Nephron progenitor cell (in vitro differentiated cells): ENCODE data around the gene KRTAP10-2.

Experiments used
- DNase-seq: peaks from one replicate; pipeline ENCODE4 v3.0.0; 2021
- H3K27ac Mint-ChIP-seq: 2 replicates; pipeline ENCODE4 v1.8.0; 2021; ENCODE audit warnings: mild to moderate bottlenecking, moderate library complexity, mixed read lengths
- H3K27me3 Mint-ChIP-seq: 2 replicates; pipeline ENCODE4 v1.8.0; 2021; ENCODE audit warnings: mild to moderate bottlenecking, low read depth, mixed read lengths; ENCODE audit not compliant: poor library complexity
- H3K36me3 Mint-ChIP-seq: 2 replicates; pipeline ENCODE4 v1.8.0; 2021; ENCODE audit warnings: low read depth, mixed read lengths
- H3K4me1 Mint-ChIP-seq: 2 replicates; pipeline ENCODE4 v1.8.0; 2021; ENCODE audit warnings: mixed read lengths
- H3K4me3 Mint-ChIP-seq: 2 replicates; pipeline ENCODE4 v1.8.0; 2021; ENCODE audit warnings: mild to moderate bottlenecking, moderate library complexity, mixed read lengths
- H3K9me3 Mint-ChIP-seq: 2 replicates; pipeline ENCODE4 v1.8.0; 2021; ENCODE audit warnings: mild to moderate bottlenecking, moderate library complexity, mixed read lengths
- CTCF ChIP-seq: fragments of 200-600 bp; sonication (generic); IDR thresholded peaks from 2 replicates; pipeline ENCODE4 v1.5.0; 2021; ENCODE audit warnings: antibody characterized with exemption

The KRTAP10-2 gene

GRCh38 chr21:44529011-44529421 lies 22.3 kb downstream of the KRTAP10-2 start:
- peaks cover 11% of the 10 kb centered on the region for H3K27me3 Mint-ChIP-seq
- no peaks in the 10 kb centered on the region for H3K4me1 Mint-ChIP-seq
- no peaks in the 10 kb centered on the region for H3K36me3 Mint-ChIP-seq
- no peak for DNase-seq
- peak overlapping the region; percentile 31 for H3K27ac Mint-ChIP-seq
- no peak overlapping the region for H3K4me3 Mint-ChIP-seq
- TF ChIP-seq CTCF, result no peak
- no peaks in the 10 kb centered on the region for H3K9me3 Mint-ChIP-seq

GRCh38 chr21:44528634-44528995 lies 22.7 kb downstream of the KRTAP10-2 start:
- Mint-ChIP-seq H3K36me3 (no peaks in the 10 kb centered on the region), H3K9me3 (no peaks in the 10 kb centered on the region), H3K4me3 (no peak overlapping the region), H3K27me3 (peaks cover 11% of the 10 kb centered on the region), H3K27ac (no peak overlapping the region), H3K4me1 (no peaks in the 10 kb centered on the region)
- no peak for DNase-seq
- TF ChIP-seq CTCF, result no peak

- Mint-ChIP-seq H3K36me3 (no peaks in the 10 kb centered on the region), H3K4me1 (no peaks in the 10 kb centered on the region), H3K4me3 (no peak overlapping the region), H3K27me3 (peaks cover 11% of the 10 kb centered on the region), H3K27ac (no peak overlapping the region), H3K9me3 (no peaks in the 10 kb centered on the region)
- DNase-seq, result no peak
- no peak for TF ChIP-seq CTCF
Observed at GRCh38 chr21:44527983-44528633, 23.2 kb downstream of the KRTAP10-2 start.

GRCh38 chr21:44527156-44527982 lies 23.9 kb downstream of the KRTAP10-2 start:
- no peaks in the 10 kb centered on the region for H3K9me3 Mint-ChIP-seq
- H3K4me3 Mint-ChIP-seq, result no peak overlapping the region
- H3K27me3 Mint-ChIP-seq, result peaks cover 11% of the 10 kb centered on the region
- no peak for TF ChIP-seq CTCF
- no peaks in the 10 kb centered on the region for H3K36me3 Mint-ChIP-seq
- H3K27ac Mint-ChIP-seq, result no peak overlapping the region
- DNase-seq, result no peak
- H3K4me1 Mint-ChIP-seq, result no peaks in the 10 kb centered on the region

GRCh38 chr21:44526096-44526997 lies 25.0 kb downstream of the KRTAP10-2 start:
- peaks cover 6% of the 10 kb centered on the region for H3K27me3 Mint-ChIP-seq
- H3K4me1 Mint-ChIP-seq, result no peaks in the 10 kb centered on the region
- H3K36me3 Mint-ChIP-seq, result no peaks in the 10 kb centered on the region
- no peaks in the 10 kb centered on the region for H3K9me3 Mint-ChIP-seq
- H3K27ac Mint-ChIP-seq, result no peak overlapping the region
- TF ChIP-seq CTCF, result no peak
- H3K4me3 Mint-ChIP-seq, result no peak overlapping the region
- DNase-seq, result no peak
